HG03196 (cell line): ENCODE measurements around the gene AUH.

Experiments used
- ATAC-seq: cut with Tn5 transposase; IDR thresholded peaks from one replicate; pipeline ENCODE4 v1.9.1; 2021; ENCODE audit not compliant: unreplicated experiment

AUH gene

DNA sequence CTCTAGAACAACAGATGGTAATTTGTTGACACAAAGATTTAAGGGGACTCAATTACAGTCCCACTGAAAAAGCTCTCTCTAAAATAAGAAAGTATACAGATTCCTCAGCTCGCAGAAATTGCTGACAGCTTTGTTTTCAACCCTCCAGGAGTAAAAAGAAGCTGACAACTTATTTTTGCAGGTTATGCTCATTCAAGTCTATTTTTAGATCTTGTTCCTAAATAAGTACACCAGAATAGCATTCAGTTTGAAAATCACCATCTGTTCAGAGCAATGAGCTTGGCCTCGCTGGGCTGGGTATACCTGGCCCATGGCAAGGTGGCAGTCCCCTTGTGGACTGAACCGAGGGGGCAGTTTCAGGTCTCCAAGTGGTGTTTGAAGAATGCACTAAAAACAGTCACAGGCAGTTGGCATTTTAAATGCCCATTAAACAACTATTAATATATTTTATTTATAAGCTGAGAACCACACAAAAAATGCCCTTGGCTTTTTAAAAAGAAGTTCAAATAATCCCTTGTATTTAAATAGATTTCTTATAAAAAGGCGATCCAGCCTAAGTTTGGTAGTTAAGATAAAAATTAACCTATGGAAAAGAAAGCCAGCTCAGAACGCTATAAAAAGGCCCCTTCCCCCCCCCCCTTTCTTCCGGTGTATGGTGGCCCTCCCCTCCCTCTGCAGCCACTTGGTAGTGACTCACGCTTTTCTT is 169.2 kb downstream of the AUH start:
- ATAC-seq = peak; percentile 15

DNA sequence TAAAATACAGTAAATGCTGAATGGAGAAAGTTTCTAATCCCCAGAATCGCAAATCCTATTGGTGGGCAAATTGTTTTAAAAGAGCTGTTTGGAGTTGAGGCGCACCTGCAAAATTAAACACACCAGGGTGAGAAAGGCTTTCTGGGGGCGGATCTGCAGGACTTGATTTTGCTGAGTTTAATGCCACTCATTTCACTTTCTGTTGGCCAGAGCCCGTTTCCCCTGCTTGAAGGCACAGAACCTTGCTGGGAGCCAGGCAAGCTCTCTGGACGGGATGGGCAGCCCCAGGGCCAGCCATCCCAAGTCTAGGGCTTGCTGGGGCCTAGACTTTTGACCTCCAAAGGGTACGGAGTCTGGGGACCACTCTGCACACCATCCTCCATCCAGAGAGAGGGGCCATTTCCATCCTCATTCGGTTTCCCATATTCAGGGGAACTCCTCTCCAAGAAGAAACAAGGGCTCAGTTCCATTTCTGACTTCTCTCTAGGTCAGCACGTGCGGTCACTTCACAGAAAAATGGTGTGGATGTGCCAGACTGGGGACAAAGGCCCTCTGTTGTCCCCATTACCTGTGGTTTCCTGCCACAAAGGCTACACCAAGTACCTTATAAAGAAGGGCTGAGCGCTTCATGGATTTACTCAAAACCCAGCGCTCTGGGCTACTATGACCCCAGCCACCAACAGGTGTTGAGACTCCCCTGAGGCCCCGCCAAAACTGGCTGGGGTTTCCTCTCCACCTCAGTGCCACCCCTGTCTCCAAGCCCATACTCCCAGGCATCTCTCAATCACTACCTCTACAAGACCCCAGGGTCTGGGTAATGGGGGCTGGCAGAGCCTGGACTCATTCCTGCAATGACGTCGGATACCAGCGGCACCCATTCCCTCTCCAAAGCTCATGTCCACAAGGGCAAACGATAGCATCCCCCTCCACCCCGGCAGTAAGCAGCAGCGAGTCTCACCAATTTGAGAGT is 170.0 kb downstream of the AUH start:
- ATAC-seq = peak; percentile 53

DNA sequence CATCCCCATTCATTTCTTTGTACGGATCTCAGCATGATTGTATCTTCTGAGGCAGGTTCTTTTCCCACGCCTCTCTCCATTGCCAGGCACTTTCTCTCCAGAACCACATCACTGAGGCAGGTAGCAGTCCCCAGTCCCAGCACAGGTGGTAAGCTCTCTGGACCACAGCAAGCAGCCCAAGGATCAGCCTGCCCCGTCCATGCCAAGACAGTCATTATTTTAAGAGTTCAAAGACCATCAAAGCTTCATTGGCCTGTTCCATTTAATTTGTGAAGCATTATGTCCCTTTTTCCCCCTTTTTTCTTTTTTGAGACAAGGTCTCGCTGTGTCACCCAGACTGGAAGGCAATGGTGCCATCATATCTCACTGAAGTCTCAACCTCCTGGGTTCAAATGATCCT is 171.7 kb downstream of the AUH start:
- ATAC-seq = no peak

DNA sequence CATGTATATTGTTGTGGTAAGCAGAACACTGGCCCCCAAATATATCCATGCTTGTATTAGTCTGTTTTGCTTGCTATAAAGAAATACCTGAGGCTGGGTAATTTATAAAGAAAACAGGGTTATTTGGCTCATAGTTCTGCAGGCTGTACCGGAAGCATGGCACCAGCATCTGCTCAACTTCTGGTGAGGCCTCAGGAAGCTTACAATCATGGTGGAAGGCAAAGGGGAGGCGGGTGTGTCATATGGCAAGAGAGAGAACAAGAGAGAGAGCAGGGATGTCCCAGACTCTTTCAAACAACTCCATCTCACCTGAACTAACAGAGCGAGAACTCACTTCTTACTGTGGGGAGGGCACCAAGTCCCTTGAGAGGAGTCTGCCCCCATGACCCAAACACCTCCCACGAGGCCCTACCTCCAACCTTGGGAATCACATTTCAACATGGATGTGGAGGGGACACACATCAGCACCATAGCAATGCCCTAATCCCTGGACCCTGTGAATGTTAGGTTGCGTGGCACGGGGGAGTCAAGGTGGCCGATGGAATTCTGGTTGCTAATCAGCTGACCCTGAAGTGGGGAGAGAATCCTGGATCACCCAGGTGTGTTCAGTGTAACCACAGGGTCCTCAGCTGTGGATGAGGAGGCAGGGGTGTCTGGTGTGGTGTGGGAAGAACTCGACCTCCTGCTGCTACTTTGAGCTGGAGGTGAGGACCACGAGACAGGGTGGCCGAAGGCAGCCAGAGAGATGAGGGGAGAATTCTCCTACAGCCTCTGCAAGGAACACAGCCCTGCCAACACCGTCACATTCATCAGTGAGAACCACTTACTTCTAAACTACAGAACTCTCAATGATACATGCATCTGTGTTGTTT is 172.8 kb downstream of the AUH start:
- no peak for ATAC-seq

DNA sequence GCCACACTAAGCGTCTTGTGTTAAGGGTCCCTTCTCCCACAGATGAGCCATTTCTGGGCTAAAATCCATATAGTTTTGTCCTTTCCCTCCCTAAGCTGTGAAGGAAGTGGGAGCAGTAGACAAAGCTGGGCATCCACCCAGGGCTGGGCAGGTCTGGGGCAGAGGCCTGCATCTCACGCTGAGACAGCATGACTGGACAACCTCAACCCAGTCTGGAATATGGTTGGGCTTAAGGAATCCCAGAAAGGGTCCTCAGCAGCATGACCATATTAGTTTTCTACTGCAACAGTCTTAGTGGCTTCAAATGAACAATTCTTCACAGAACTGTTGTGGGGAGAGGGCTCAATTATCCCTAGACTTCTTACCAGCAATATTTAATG is 173.8 kb downstream of the AUH start:
- no peak for ATAC-seq

DNA sequence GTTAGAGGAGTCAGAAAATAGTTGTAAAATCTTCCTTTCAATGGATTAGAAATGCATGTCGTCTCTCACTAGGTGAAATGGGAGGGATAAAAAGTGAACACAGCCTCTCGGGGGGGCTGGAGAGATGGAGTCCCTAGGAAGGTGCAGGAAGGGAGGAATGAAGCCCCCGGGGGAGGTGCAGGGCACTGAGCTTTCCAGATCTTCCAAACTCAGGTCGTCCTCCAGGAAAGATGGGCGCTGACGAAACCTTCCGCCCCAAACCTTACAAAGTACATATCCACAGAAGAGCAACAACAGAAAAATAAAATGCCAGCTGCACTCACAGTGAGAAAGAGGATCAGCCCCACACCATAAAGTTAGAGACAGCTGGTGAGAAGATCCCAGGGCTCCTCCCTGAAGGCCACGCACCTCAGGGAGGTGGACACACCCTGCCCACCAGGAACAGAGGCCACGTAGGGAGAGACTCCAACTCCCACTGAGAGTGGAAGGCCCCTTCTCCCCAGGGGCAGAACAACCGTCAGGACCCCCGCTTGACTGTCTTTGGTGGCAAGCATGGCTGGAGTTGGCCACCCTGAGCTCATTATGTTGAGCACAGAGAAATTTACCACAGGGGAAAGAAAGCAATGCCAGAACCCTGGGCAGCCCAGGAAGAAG is 174.3 kb downstream of the AUH start:
- ATAC-seq = no peak

DNA sequence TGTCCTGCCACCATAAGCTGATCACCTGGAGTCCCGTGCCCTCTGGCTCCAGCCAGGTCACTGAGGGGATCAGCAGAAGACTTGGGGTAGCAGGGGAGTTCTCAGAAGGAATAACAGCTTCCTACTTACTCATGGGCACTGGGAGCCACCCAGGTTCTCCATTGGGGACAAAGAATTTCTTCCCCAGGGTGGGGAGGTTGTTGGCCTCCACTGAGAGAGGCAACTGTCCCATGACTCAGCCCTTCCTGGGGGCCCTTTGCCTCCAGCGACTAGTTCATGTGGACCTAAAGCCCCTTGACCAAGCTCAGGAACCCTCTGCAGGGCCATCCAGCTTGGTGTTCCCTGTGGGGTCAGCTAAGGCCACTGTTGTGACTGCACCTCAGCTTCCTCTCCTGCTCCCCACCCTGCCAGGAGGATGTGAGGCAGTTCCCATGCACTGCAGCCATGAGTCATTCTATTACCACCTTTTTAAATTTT is 175.0 kb downstream of the AUH start:
- ATAC-seq = no peak

DNA sequence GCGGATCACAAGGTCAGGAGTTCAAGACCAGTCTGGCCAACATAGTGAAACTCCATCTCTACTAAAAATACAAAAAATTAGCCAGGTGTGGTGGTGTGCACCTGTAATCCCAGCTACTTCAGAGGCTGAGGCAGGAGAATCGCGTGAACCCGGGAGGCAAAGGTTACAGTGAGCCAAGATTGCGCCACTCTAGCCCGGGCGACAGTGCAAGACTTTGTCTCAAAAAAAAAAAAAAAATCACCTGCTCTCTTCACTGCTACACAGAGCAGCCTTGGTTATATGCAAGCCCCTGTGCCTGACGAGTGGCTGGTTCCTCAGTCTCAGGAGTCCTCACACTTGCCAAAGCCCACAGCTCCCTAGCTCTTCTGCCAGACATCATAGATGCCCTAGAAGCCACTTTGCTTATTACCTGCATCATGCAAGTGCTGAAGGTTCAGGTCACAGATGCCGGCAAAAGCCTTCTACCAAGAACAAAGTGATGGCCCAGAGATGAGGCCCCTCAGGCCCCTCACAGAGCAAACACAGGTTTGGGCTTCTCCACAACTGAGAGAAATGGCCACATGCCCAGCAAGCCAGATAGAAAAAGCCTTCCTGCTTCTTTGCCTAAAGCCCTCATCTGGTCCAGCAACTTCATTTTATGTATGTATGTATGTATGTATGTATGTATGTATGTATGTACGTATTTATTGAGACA is 176.4 kb downstream of the AUH start:
- ATAC-seq = no peak

DNA sequence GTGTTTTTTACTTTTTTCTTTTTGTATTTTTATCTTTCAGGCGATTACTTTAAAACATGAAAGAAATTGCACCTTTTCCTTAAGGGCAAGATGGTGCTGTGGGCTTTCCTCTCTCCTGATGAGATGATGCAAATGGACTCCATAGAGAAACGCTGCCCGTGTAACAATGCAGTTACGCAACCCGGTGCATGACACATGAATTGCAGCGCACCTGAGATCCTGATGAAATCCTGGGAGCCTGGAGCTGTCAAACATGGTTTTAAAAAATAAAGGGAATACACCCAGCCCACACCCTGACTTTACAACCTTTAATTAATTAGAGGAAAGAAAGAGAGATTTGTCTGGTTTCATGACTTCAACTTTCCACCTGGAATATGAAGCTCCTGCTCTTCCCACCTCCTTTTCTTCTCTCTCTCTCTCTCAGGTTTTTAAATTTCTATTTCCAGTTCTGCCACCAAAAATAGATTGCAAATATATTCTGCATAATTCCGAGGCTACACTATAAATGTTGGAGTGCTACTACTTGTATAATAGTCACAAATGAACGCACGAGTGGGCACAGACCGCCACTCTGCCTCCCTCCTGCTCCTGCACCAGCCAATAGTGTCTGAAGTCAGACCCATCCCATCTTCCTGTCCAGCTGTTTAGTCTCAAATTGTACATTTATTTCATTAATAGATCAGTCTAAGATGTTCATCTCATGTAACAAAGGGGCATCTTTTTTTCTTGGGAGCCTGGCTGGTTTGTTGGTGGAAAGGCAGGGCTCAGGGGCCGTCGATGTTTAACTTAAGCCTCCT is 179.1 kb downstream of the AUH start:
- ATAC-seq = no peak

DNA sequence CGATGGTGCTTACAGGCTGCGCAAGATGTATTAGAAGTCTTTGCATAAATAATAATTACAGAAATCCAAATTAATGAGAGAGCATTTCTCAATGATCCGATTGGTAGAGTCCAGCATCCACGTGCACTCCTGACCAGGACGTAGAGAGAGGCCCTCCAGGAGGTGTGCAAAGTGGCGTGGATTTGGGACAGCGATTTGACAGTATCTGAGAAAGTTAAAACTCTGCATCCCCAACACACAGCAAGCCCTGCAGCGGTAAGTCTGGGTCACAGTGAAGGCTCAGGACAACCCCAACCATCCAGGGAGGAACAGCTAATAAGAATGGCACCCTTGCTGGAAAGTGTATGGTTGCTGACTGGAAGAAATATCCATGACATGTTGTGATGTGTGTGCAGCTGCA is 180.2 kb downstream of the AUH start:
- ATAC-seq = no peak

DNA sequence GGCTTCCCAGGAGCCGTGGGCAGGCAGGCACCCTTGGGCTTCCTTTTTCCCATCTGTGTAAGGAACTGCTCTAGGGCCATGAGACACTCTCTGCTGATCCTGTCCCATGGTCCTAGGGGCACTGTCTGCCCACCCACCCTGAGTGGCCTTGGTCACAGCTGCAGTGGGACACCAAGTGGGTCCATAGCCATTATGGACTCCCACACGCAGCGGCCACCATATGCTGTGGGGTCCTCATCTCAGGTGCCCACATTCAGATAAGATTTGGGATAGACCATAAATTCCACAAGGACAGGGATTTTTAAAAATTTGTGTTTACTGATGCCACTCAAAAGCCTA is 180.8 kb downstream of the AUH start:
- ATAC-seq = no peak

DNA sequence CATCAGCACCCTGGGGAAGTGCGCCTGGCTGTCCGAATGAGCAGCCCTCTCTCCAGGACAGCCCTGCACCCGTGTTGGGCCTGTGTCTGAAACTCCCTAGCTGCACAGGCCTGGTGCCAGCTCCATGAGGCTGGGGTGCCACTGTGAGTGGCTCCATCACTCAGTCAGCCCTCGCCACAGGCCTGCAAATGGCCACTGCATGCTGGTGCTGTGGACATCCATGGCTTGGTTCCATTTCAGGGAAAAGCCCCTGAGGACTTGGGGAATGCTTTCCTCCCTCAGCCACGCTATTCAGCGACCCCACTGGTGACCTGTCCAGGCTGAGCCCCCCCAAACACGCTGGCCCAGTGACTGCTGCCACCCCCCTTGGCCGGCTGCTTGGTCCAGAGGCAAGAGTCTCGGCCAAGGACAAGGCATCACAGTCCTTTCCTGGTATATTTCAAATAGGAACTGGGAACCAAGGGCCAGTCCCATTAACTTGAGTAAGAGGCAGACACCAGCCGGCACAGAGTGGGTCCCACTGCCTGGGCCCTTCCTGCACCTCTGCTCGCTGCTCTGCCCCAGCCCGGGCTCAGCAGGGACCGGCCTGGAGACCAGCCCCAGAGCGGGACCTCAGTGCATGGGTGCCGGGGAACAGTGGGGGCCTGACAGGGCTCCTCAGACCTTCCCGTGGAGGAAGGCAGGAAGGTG is 181.3 kb downstream of the AUH start:
- no peak for ATAC-seq

DNA sequence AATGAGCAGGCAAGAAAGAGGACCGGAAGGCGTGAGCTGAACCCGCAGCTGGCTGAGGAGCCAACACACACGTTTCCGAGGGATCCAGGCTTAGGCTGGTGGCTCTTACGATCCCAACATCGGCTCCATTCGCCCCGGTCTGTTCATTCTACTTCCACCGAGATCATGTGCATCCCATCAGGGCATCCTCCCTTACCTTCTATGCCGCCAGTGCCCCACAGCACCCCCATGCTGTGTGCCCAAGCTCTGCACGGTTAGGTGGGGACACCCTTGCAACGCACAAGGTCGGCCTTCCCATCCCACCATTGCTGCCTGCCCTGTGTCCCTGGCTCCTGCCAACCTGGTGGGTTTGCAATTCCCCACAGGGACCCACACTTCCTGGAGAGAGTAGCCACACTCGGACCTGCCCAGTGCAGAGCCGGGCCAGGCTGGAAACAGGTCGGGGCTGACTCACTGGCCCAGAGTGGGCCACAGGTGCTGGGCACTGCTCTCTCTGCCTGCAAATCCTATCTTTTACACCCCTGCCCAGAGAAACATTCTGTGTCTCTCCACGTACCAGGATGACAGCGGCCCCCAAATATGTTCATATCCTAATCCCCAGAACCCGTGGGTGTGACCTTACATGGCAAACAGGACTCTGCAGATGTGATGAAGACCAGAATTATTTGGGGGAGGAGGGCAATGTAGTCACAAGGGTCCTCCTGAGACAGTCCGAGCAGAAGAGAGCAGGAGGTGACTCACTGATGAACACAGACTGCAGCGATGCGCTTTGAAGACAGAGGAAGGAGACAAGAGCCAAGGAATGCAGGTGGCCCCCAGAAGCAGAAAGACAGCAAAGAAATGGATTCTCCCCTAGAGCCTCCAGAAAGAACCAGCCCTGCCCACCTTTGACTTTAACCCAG is 182.2 kb downstream of the AUH start:
- no peak for ATAC-seq

DNA sequence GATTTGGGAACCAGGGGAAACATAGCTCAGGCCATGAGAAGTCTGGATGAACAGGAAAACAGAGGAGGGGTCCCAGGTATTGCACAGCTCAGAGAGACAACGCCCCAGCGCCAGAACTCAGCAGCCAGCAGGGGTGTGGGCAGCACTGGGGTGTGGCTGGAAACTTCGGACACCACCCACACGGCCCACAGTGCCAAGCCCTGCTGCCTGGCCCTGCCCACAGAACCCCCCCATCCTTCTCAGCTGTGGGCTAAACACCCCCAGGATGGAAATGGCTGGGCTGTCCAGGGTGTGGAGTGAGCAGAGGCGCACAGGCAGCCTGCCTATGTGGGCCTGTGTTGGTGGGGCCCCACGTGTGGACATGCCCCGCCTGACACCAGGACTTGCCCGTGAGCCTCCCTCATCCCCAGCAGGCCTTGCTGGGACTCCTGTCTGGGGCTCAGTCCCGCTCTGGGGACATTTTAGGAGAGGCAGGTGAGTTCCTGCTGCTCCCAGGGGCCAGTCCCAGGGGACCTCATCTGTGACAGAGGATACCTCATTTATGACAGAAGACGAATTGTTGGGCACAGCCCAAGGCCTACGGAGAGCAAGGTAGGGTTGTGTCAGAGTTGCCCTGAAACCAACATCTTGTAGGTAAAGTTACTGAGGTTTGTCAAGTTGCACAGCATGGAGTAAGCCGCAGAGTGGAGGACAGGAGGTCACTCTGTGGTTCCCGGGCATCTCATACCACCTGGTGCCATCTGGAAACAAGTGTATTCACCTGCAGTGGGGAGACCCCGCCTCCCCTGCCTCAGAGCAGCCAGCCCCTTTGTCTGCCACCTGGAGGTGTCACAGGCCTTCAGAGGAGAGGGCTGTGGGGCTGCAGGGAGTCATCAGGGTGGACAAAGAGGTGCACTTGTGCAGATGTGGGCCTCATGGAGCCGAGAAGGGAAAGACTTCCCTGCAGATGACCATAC is 183.2 kb downstream of the AUH start:
- no peak for ATAC-seq

DNA sequence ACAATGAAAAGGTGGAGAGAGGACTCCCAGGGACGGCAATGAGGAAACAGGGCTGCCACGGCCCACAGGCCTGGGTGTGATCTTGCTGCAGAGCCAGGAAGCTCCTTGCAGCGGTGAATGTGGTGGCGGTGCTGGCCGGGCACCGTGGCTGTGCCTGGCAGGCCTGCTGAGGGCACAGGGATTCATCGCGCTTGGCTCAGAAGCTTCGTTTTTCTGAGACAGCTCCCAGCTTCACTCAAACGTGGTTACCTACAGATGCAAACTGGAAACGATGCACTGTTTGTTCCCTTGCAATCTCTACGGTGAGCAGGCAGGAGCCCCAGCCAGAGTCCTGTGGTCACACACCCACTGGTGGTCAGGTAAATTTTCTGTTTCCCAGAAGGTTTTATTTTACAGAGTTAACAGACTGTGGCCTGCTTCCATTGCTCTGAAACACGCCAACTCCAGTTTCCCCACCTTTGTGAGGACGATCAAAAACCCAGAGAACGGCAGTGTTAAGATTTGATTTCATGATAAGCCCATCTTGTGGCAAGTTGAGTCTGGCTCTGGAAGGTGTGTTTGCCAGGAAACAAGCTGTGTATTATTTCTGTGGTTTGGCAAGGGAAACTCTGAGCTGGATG is 183.9 kb downstream of the AUH start:
- ATAC-seq = no peak

DNA sequence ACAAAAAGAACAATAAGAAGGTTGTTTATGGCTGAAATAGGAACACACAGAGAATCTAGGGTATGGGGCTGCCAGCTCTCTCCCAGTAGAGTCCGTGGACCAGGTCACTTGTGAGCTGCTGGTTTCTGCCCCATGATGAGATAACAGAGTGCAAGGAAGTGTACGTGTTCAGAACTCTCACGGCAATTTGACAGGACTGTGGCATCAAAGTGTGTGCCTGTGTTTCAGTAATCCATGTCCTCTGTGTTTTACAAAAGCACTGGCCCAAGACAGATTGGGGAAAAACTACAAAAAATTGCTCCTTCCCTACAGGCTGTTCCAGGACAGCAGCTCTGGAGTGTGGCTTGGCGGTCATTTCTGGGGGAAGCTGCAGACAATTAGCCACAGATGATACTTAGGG is 184.6 kb downstream of the AUH start:
- ATAC-seq = no peak
